Measurements from ENCODE around the gene UBE2J2. TPM values are rescaled to one million over a fixed set of nuclear protein-coding genes. Genes with fewer than 3 reads are reported as not detected.

UBE2J2 gene
- total and polyA plus RNA-seq, 2 of the 4 experiments (the other 2 are of a cell fraction): 20.6 to 67.5 TPM

GRCh38 chr1:1286313-1287261 lies 12.9 kb upstream of the UBE2J2 start (continued):
- no peak for TF ChIP-seq RCOR1 (IDR thresholded peaks at IDR 0.05; ENCODE audit: insufficient replicate concordance, low read length)

GRCh38 chr1:1285611-1286311 lies 12.1 kb upstream of the UBE2J2 start:
- Histone ChIP-seq H3K4ac (ENCODE audit: low read depth, low read length) (no peak overlapping the region), H3K56ac (ENCODE audit: extremely low read depth, insufficient read depth, low read length) (no peak overlapping the region), H3K23ac (ENCODE audit: low read depth, low read length) (no peak overlapping the region), H4K8ac (ENCODE audit: low read depth in 2 of 2, low read length in 2 of 2) (no peak overlapping the region), H3K4me1 (ENCODE audit: control insufficient read depth, insufficient read depth, low read length) (peaks cover 6% of the 10 kb centered on the region; the same call in 1 of the 2 replicates), H2AFZ (replicated peaks; ENCODE audit: low read length, poor library complexity) (no peak overlapping the region), H2BK20ac (ENCODE audit: low read depth, low read length) (no peak overlapping the region), H3K4me3 (ENCODE audit: insufficient read depth, low read depth, low read length) (no peak overlapping the region), H3K9me3 (ENCODE audit: control insufficient read depth, insufficient read depth, low read length) (no peaks in the 10 kb centered on the region), H3K9me1 (ENCODE audit: insufficient read depth, low read length) (peaks cover 4% of the 10 kb centered on the region; the same call in 1 of the 2 replicates), H3K27me3 (ENCODE audit: control insufficient read depth, insufficient read depth, low read length) (no peaks in the 10 kb centered on the region), H3K27ac (ENCODE audit: insufficient read depth, low read length) (no peak overlapping the region), H2BK5ac (ENCODE audit: low read depth, low read length, poor library complexity, severe bottlenecking) (no peak overlapping the region), H4K5ac (ENCODE audit: low read depth, low read length) (no peak overlapping the region), H3K18ac (ENCODE audit: low read depth, low read length) (no peak overlapping the region), H3K4me2 (ENCODE audit: low read depth, low read length) (no peak overlapping the region), H2BK15ac (ENCODE audit: low read depth, low read length) (no peak overlapping the region), H3K79me1 (ENCODE audit: low read depth in 1 of 2, low read length in 2 of 2) (no peaks in the 10 kb centered on the region), H2BK120ac (ENCODE audit: low read depth, low read length) (no peak overlapping the region), H3K14ac (replicated peaks; ENCODE audit: low read depth, low read length) (no peak overlapping the region), H4K91ac (ENCODE audit: insufficient read depth, low read depth, low read length) (no peak overlapping the region), H3K9ac (ENCODE audit: low read depth, low read length) (no peak overlapping the region), H4K20me1 (ENCODE audit: insufficient read depth, low read length) (no peaks in the 10 kb centered on the region; the same call in 1 of the 2 replicates), H2AK5ac (ENCODE audit: low read depth, low read length) (no peak overlapping the region), H3K36me3 (ENCODE audit: control insufficient read depth, insufficient read depth, low read length) (no peaks in the 10 kb centered on the region), H2AK9ac (replicated peaks; ENCODE audit: low read depth, low read length, poor library complexity) (no peak overlapping the region)
- BruUV-seq (replicated peaks): no TSS peak
- in situ Hi-C loops (cut with MboI; ENCODE audit: low sequenced_read_pairs) (no loop called here), intact Hi-C loops (cut with micrococcal nuclease) (no loop called here), dilution Hi-C loops (cut with HindIII; ENCODE audit: low sequenced_read_pairs, unreplicated experiment) (no loop called here)
- DNase-seq (no peak), ATAC-seq (ENCODE audit: low read depth) (no peak)
- 75% methylated on average over 14 of the region's 37 CpGs; no CpG with 5 or more reads in 1 of the 2 experiments for WGBS, 2 experiments (ENCODE audit: extremely low coverage in 2 of 2, insufficient read length in 1 of 2)
- CTCF ChIA-PET: no interaction called here
- POLR2A ChIA-PET (ENCODE audit: unreplicated experiment): no interaction called here
- no peak for TF ChIP-seq CHD1 (IDR thresholded peaks at IDR 0.05; ENCODE audit: low read depth, low read length)
- no peak for TF ChIP-seq NFE2L2 (IDR thresholded peaks at IDR 0.05; ENCODE audit: low read depth, low read length)
- TF ChIP-seq CEBPB (IDR thresholded peaks at IDR 0.05; ENCODE audit: low read depth, low read length): no peak

All from IMR-90 (cell line).